ENCODE data around the gene ZNF622.

Gene ZNF622

GRCh38 chr5:16485656-16486055 is 20.1 kb upstream of the ZNF622 start:
- Histone ChIP-seq H3K9me3 (ENCODE audit: insufficient read depth, low read depth, low read length) (no peaks in the 10 kb centered on the region), H3K9ac (ENCODE audit: low read depth, low read length, poor library complexity, severe bottlenecking) (no peak overlapping the region), H2AFZ (ENCODE audit: low read length) (no peak overlapping the region), H3K36me3 (ENCODE audit: insufficient read depth, low read length) (no peaks in the 10 kb centered on the region), H3F3A (ENCODE audit: low read depth) (no peaks in the 10 kb centered on the region), H3K4me3 (ENCODE audit: low read length, poor library complexity, severe bottlenecking) (no peak overlapping the region), H3K9me2 (replicated peaks; ENCODE audit: low read depth, low read length) (no peaks in the 10 kb centered on the region), H3K4me2 (ENCODE audit: low read depth, low read length, poor library complexity, severe bottlenecking) (no peak overlapping the region), H3K4me1 (ENCODE audit: insufficient read depth, low read length, poor library complexity, severe bottlenecking) (no peaks in the 10 kb centered on the region), H3K79me2 (ENCODE audit: insufficient read depth, low read length) (no peaks in the 10 kb centered on the region), H3K27me3 (ENCODE audit: insufficient read depth, low read length, poor library complexity, severe bottlenecking) (no peaks in the 10 kb centered on the region), H4K20me1 (ENCODE audit: insufficient read depth, low read length, poor library complexity, severe bottlenecking) (no peaks in the 10 kb centered on the region)
- TF ChIP-seq EZH2phosphoT487 (IDR thresholded peaks at IDR 0.05; ENCODE audit: borderline replicate concordance) (no peak), CTCF (conservative IDR thresholded peaks at IDR 0.05; ENCODE audit: low read length) (no peak)

GRCh38 chr5:16484081-16484480 is 18.5 kb upstream of the ZNF622 start:
- Histone ChIP-seq H3K4me2 (ENCODE audit: low read depth, low read length, poor library complexity, severe bottlenecking) (no peak overlapping the region), H3K9me3 (ENCODE audit: insufficient read depth, low read depth, low read length) (no peaks in the 10 kb centered on the region), H3K4me1 (ENCODE audit: insufficient read depth, low read length, poor library complexity, severe bottlenecking) (no peaks in the 10 kb centered on the region), H3K9ac (ENCODE audit: low read depth, low read length, poor library complexity, severe bottlenecking) (no peak overlapping the region), H4K20me1 (ENCODE audit: insufficient read depth, low read length, poor library complexity, severe bottlenecking) (no peaks in the 10 kb centered on the region), H3K36me3 (ENCODE audit: insufficient read depth, low read length) (no peaks in the 10 kb centered on the region), H3F3A (ENCODE audit: low read depth) (no peaks in the 10 kb centered on the region), H3K9me2 (replicated peaks; ENCODE audit: low read depth, low read length) (no peaks in the 10 kb centered on the region), H3K79me2 (ENCODE audit: insufficient read depth, low read length) (no peaks in the 10 kb centered on the region), H3K4me3 (ENCODE audit: low read length, poor library complexity, severe bottlenecking) (no peak overlapping the region), H2AFZ (ENCODE audit: low read length) (no peak overlapping the region), H3K27me3 (ENCODE audit: insufficient read depth, low read length, poor library complexity, severe bottlenecking) (no peaks in the 10 kb centered on the region)
- no peak for TF ChIP-seq EZH2phosphoT487 (IDR thresholded peaks at IDR 0.05; ENCODE audit: borderline replicate concordance)
- TF ChIP-seq CTCF (conservative IDR thresholded peaks at IDR 0.05; ENCODE audit: low read length), result no peak

GRCh38 chr5:16483361-16483760 is 17.8 kb upstream of the ZNF622 start:
- Histone ChIP-seq H3K79me2 (ENCODE audit: insufficient read depth, low read length) (no peaks in the 10 kb centered on the region), H3K9ac (ENCODE audit: low read depth, low read length, poor library complexity, severe bottlenecking) (no peak overlapping the region), H3K4me1 (ENCODE audit: insufficient read depth, low read length, poor library complexity, severe bottlenecking) (no peaks in the 10 kb centered on the region), H2AFZ (ENCODE audit: low read length) (no peak overlapping the region), H3K9me3 (ENCODE audit: insufficient read depth, low read depth, low read length) (no peaks in the 10 kb centered on the region), H3K4me3 (ENCODE audit: low read length, poor library complexity, severe bottlenecking) (no peak overlapping the region), H3F3A (ENCODE audit: low read depth) (no peaks in the 10 kb centered on the region), H3K36me3 (ENCODE audit: insufficient read depth, low read length) (no peaks in the 10 kb centered on the region), H3K4me2 (ENCODE audit: low read depth, low read length, poor library complexity, severe bottlenecking) (no peak overlapping the region), H3K27me3 (ENCODE audit: insufficient read depth, low read length, poor library complexity, severe bottlenecking) (no peaks in the 10 kb centered on the region), H4K20me1 (ENCODE audit: insufficient read depth, low read length, poor library complexity, severe bottlenecking) (no peaks in the 10 kb centered on the region), H3K9me2 (replicated peaks; ENCODE audit: low read depth, low read length) (no peaks in the 10 kb centered on the region)
- TF ChIP-seq EZH2phosphoT487 (IDR thresholded peaks at IDR 0.05; ENCODE audit: borderline replicate concordance), result no peak

- H3K4me1 ChIP-seq (ENCODE audit: insufficient read depth, low read length, poor library complexity, severe bottlenecking), result no peaks in the 10 kb centered on the region
- no peaks in the 10 kb centered on the region for H3K36me3 ChIP-seq (ENCODE audit: insufficient read depth, low read length)
- H3K9me3 ChIP-seq (ENCODE audit: insufficient read depth, low read depth, low read length), result no peaks in the 10 kb centered on the region
- H4K20me1 ChIP-seq (ENCODE audit: insufficient read depth, low read length, poor library complexity, severe bottlenecking), result no peaks in the 10 kb centered on the region
- H3K9ac ChIP-seq (ENCODE audit: low read depth, low read length, poor library complexity, severe bottlenecking), result no peak overlapping the region
- no peaks in the 10 kb centered on the region for H3F3A ChIP-seq (ENCODE audit: low read depth)
- H3K79me2 ChIP-seq (ENCODE audit: insufficient read depth, low read length), result no peaks in the 10 kb centered on the region
- H3K9me2 ChIP-seq (replicated peaks; ENCODE audit: low read depth, low read length), result no peaks in the 10 kb centered on the region
- H3K27me3 ChIP-seq (ENCODE audit: insufficient read depth, low read length, poor library complexity, severe bottlenecking), result no peaks in the 10 kb centered on the region
- H3K4me2 ChIP-seq (ENCODE audit: low read depth, low read length, poor library complexity, severe bottlenecking), result no peak overlapping the region
- H3K4me3 ChIP-seq (ENCODE audit: low read length, poor library complexity, severe bottlenecking), result no peak overlapping the region
- TF ChIP-seq EZH2phosphoT487 (IDR thresholded peaks at IDR 0.05; ENCODE audit: borderline replicate concordance), result no peak
- TF ChIP-seq CTCF (conservative IDR thresholded peaks at IDR 0.05; ENCODE audit: low read length), result no peak
- no peak overlapping the region for H2AFZ ChIP-seq (ENCODE audit: low read length)
Observed at GRCh38 chr5:16482891-16483290, 17.3 kb upstream of the ZNF622 start.
